Activated naive CD4-positive, alpha-beta T cell treated with anti-CD3 and anti-CD28 coated beads, Interleukin-2, amount 50 U/mL, for 24 hours (primary cell): Measurements from ENCODE around the gene ARMH3.

Source experiments
- H3K27ac Mint-ChIP-seq: one replicate; pipeline ENCODE4 v1.8.0; 2021; ENCODE audit warnings: mild to moderate bottlenecking, mixed read lengths
- H3K27me3 Mint-ChIP-seq: one replicate; pipeline ENCODE4 v1.8.0; 2021; ENCODE audit warnings: mixed read lengths
- H3K36me3 Mint-ChIP-seq: one replicate; pipeline ENCODE4 v1.8.0; 2021; ENCODE audit warnings: mixed read lengths
- H3K4me1 Mint-ChIP-seq: one replicate; pipeline ENCODE4 v1.8.0; 2021; ENCODE audit warnings: mixed read lengths
- H3K4me3 Mint-ChIP-seq: one replicate; pipeline ENCODE4 v1.8.0; 2021; ENCODE audit warnings: mild to moderate bottlenecking, mixed read lengths
- H3K9me3 Mint-ChIP-seq: one replicate; pipeline ENCODE4 v1.8.0; 2021; ENCODE audit warnings: mixed read lengths

ARMH3 gene

GRCh38 chr10:102055647-102056419 is at the start of gene ARMH3:
TSS of gene ARMH3 (minus strand) at chr10:102056173. CDS start at chr10:102040114, 16,059 bp downstream.
- Mint-ChIP-seq H3K27ac (peak within 1 kb of the TSS; percentile 91), H3K36me3 (peaks cover 3% of the 10 kb centered on the region), H3K27me3 (no peaks in the 10 kb centered on the region), H3K9me3 (no peaks in the 10 kb centered on the region), H3K4me3 (peak within 1 kb of the TSS; percentile 97), H3K4me1 (peaks cover 43% of the 10 kb centered on the region)

- peaks cover 16% of the 10 kb centered on the region for H3K4me1 Mint-ChIP-seq
- H3K4me3 Mint-ChIP-seq = no peak overlapping the region
- H3K9me3 Mint-ChIP-seq = no peaks in the 10 kb centered on the region
- no peak overlapping the region for H3K27ac Mint-ChIP-seq
- no peaks in the 10 kb centered on the region for H3K27me3 Mint-ChIP-seq
- H3K36me3 Mint-ChIP-seq = peaks cover 4% of the 10 kb centered on the region
These were observed 46.4 kb upstream of the ARMH3 start for GRCh38 chr10:102102421-102102820.

GRCh38 chr10:102101152-102101551 is 45.2 kb upstream of the ARMH3 start:
- H3K9me3 Mint-ChIP-seq = no peaks in the 10 kb centered on the region
- H3K4me3 Mint-ChIP-seq = no peak overlapping the region
- H3K27me3 Mint-ChIP-seq = no peaks in the 10 kb centered on the region
- peaks cover 14% of the 10 kb centered on the region for H3K4me1 Mint-ChIP-seq
- no peak overlapping the region for H3K27ac Mint-ChIP-seq
- H3K36me3 Mint-ChIP-seq = peaks cover 2% of the 10 kb centered on the region

- H3K4me1 Mint-ChIP-seq = no peaks in the 10 kb centered on the region
- H3K36me3 Mint-ChIP-seq = peaks cover 3% of the 10 kb centered on the region
- H3K9me3 Mint-ChIP-seq = no peaks in the 10 kb centered on the region
These were observed 40.5 kb upstream of the ARMH3 start for GRCh38 chr10:102096449-102096848.

GRCh38 chr10:102090772-102091171 is 34.8 kb upstream of the ARMH3 start:
- Mint-ChIP-seq H3K9me3 (no peaks in the 10 kb centered on the region), H3K4me3 (no peak overlapping the region), H3K36me3 (peaks cover 1% of the 10 kb centered on the region), H3K27ac (no peak overlapping the region), H3K27me3 (no peaks in the 10 kb centered on the region), H3K4me1 (no peaks in the 10 kb centered on the region)

More at GRCh38 chr10:102096449-102096848, 40.5 kb upstream of the ARMH3 start:
- Mint-ChIP-seq H3K27ac (no peak overlapping the region), H3K27me3 (no peaks in the 10 kb centered on the region), H3K4me3 (no peak overlapping the region)

- no peak overlapping the region for H3K27ac Mint-ChIP-seq
- no peaks in the 10 kb centered on the region for H3K36me3 Mint-ChIP-seq
- H3K4me3 Mint-ChIP-seq = no peak overlapping the region
- H3K9me3 Mint-ChIP-seq = no peaks in the 10 kb centered on the region
- no peaks in the 10 kb centered on the region for H3K4me1 Mint-ChIP-seq
- H3K27me3 Mint-ChIP-seq = no peaks in the 10 kb centered on the region
These were observed 30.2 kb upstream of the ARMH3 start for GRCh38 chr10:102086196-102086595.

GRCh38 chr10:102085336-102085735 is 29.4 kb upstream of the ARMH3 start:
- H3K27ac Mint-ChIP-seq = no peak overlapping the region
- H3K9me3 Mint-ChIP-seq = no peaks in the 10 kb centered on the region
- H3K4me1 Mint-ChIP-seq = no peaks in the 10 kb centered on the region
- peaks cover under 1% of the 10 kb centered on the region for H3K36me3 Mint-ChIP-seq
- no peak overlapping the region for H3K4me3 Mint-ChIP-seq
- no peaks in the 10 kb centered on the region for H3K27me3 Mint-ChIP-seq

- Mint-ChIP-seq H3K9me3 (no peaks in the 10 kb centered on the region), H3K27me3 (no peaks in the 10 kb centered on the region), H3K4me1 (no peaks in the 10 kb centered on the region), H3K4me3 (no peak overlapping the region), H3K27ac (no peak overlapping the region), H3K36me3 (peaks cover 2% of the 10 kb centered on the region)
These were observed 27.6 kb upstream of the ARMH3 start for GRCh38 chr10:102083541-102083940.

- Mint-ChIP-seq H3K36me3 (no peaks in the 10 kb centered on the region), H3K4me1 (peaks cover 5% of the 10 kb centered on the region), H3K27ac (peak overlapping the region; percentile 85), H3K4me3 (no peak overlapping the region), H3K9me3 (no peaks in the 10 kb centered on the region), H3K27me3 (no peaks in the 10 kb centered on the region)
These were observed 16.9 kb upstream of the ARMH3 start for GRCh38 chr10:102072673-102073527.

GRCh38 chr10:102069071-102069470 is 13.1 kb upstream of the ARMH3 start:
- Mint-ChIP-seq H3K27me3 (no peaks in the 10 kb centered on the region), H3K27ac (no peak overlapping the region), H3K4me1 (peaks cover 25% of the 10 kb centered on the region), H3K36me3 (peaks cover 1% of the 10 kb centered on the region), H3K4me3 (no peak overlapping the region), H3K9me3 (no peaks in the 10 kb centered on the region)

GRCh38 chr10:102068216-102068615 is 12.2 kb upstream of the ARMH3 start:
- Mint-ChIP-seq H3K4me3 (no peak overlapping the region), H3K4me1 (peaks cover 28% of the 10 kb centered on the region), H3K9me3 (no peaks in the 10 kb centered on the region), H3K27ac (no peak overlapping the region), H3K36me3 (peaks cover 1% of the 10 kb centered on the region), H3K27me3 (no peaks in the 10 kb centered on the region)

GRCh38 chr10:102067091-102067916 is 11.3 kb upstream of the ARMH3 start:
- Mint-ChIP-seq H3K4me3 (peak overlapping the region; percentile 47), H3K36me3 (peaks cover 1% of the 10 kb centered on the region), H3K27ac (peak overlapping the region; percentile 77), H3K4me1 (peaks cover 28% of the 10 kb centered on the region), H3K27me3 (no peaks in the 10 kb centered on the region), H3K9me3 (no peaks in the 10 kb centered on the region)

GRCh38 chr10:102066399-102067088 is 10.6 kb upstream of the ARMH3 start:
- Mint-ChIP-seq H3K27ac (peak overlapping the region; percentile 74), H3K9me3 (no peaks in the 10 kb centered on the region), H3K27me3 (no peaks in the 10 kb centered on the region), H3K4me1 (peaks cover 28% of the 10 kb centered on the region), H3K36me3 (peaks cover 1% of the 10 kb centered on the region), H3K4me3 (peak overlapping the region; percentile 89)

- Mint-ChIP-seq H3K27ac (peak overlapping the region; percentile 74), H3K9me3 (no peaks in the 10 kb centered on the region), H3K36me3 (peaks cover 1% of the 10 kb centered on the region), H3K4me3 (peak overlapping the region; percentile 89), H3K4me1 (peaks cover 28% of the 10 kb centered on the region), H3K27me3 (no peaks in the 10 kb centered on the region)
These were observed 9.8 kb upstream of the ARMH3 start for GRCh38 chr10:102065561-102066398.
